ENCODE results near the gene KCNK7. TPM values are rescaled to one million over a fixed set of nuclear protein-coding genes. Genes with fewer than 3 reads are reported as not detected.
A peak's percentile ranks its signal among the peaks of the same experiment; 100 is the strongest.

The KCNK7 gene
- total RNA-seq, 2 donors from 2014 or later = 0.52 to 0.79 TPM

DNA sequence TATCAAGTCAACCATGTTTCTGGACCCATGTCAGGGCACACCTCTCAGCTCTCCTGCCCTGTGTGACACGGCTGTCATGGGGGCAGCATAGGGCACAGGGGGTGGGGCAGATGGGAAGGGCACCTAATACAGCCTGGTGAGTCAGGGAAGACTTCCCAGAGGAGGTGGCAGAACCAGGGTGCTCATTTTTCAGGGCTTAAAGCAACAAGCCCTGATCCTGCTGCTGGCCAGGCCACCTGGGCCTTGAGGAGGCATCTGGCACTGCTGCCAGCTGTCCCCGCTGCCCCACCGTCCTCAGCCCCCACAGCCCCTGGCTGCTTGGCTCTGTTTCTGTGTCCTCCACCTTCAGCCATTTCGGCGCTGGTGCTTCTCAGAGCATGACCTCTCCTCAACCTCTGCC, 14.1 kb upstream of the KCNK7 start:
- H3K36me3 Mint-ChIP-seq (ENCODE audit: low read depth) = peaks cover 96% of the 10 kb centered on the region
- no peaks in the 10 kb centered on the region for H3K9me3 Mint-ChIP-seq
- no peaks in the 10 kb centered on the region for H3K27me3 Mint-ChIP-seq
- H3K4me1 Mint-ChIP-seq = peaks cover 16% of the 10 kb centered on the region
- H3K27ac Mint-ChIP-seq = peak overlapping the region; percentile 97
- ATAC-seq (replicated peaks) = no peak
- peak overlapping the region; percentile 96 for H3K4me3 Mint-ChIP-seq

DNA sequence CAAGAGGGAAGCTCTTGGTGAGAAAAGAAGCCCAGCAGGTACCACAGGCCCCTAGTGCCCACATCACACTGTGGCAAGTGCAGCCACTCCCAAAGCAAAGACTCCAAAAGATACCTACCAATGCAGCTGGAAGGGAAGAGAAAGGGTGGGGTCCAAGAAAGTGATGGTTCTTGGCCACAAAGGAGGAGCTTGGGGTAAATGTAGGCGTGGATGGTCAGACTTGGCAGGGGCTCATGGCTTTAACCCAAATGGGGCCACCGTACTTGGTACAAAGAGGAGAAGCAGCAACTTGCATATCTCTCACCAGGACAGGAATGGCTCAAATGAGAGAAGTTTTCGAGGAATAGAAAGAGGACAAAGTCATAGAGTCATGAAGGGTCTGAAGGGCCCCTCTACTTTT, 13.6 kb upstream of the KCNK7 start:
- H3K4me1 Mint-ChIP-seq = peaks cover 16% of the 10 kb centered on the region
- ATAC-seq (replicated peaks) = no peak

DNA sequence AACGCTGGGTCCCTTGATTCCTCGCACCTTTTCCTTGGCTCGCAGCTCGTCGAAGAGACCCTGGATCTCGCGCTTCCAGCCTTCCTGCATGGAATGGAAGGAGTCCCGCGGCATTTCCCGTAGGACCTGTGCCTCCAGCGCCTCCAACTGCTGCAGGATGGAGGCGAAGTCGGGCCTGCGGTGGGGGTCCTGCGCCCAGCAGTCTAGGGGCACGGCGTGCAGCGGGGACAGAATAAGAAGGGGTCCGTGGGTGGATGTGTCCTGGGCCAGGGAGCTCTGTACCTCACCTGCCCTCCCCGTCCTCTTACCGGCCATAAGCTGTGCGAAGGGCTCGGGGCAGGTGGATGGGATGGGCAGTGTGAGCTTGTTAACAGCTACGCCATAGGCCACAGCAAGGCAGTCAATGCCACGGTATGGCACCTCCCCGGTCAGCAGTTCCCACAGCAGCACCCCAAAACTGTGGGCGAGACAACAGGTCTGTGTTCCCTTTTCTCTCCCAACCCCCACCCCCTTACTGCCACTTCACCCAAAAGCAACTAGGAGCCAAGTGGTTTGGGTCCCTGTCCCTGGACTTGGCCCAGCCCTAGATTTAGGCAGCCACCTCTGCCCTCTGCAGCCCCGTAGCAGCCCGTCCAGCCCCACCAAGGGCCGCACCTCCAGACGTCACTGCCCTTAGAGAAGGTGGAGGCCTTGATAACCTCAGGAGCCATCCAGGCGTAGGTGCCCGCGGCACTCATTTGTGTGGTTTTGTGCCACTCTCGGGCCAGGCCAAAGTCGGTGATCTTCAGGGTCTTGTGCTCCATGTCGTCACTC, 12.2 kb upstream of the KCNK7 start:
- H3K27ac Mint-ChIP-seq = no peak overlapping the region

More for the DNA sequence above, 13.6 kb upstream of the KCNK7 start:
- Mint-ChIP-seq H3K27me3 (no peaks in the 10 kb centered on the region), H3K27ac (peak overlapping the region; percentile 97), H3K4me3 (peak overlapping the region; percentile 96), H3K9me3 (no peaks in the 10 kb centered on the region), H3K36me3 (ENCODE audit: low read depth) (peaks cover 99% of the 10 kb centered on the region)

DNA sequence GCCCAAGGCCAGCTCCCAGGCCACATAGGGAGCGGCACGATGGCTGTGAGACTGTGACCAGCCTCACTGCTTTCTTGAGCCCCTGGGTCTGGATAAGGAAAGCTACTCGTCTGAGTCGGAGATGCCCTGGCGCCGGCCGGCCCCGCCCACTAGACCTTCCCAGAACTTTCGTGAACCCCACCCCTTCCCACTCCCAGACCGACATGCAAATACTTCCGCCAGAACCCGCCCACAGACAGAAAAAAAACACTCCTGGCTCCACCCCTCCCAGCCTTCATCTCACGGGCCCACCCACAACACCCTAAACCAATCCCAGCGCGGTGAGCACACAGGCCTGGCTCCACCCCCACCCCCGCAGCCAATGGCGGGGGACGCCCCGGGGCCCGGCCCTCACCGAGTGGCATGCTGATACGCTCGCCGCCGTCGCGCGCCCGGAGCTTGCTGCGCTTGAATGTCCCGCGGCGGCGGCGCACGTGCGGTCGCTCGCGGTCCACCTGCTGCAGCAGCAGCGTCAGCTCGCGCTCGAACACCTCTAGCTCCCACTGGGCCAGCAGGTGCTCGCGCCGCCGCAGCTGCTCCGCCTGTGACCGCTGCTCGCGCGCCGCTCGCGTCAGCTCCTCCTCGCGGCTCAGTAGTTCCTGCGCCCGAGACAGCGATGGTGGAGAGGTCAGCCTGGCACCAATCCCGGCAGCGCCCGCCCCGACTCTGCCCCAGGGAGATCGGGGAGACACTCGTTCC, 11.4 kb upstream of the KCNK7 start:
- peaks cover 10% of the 10 kb centered on the region for H3K4me1 Mint-ChIP-seq
- peak; percentile 63 for ATAC-seq (replicated peaks)
- no peaks in the 10 kb centered on the region for H3K9me3 Mint-ChIP-seq
- H3K4me3 Mint-ChIP-seq = no peak overlapping the region
- peaks cover 97% of the 10 kb centered on the region for H3K36me3 Mint-ChIP-seq (ENCODE audit: low read depth)
- no peaks in the 10 kb centered on the region for H3K27me3 Mint-ChIP-seq
- H3K27ac Mint-ChIP-seq = no peak overlapping the region

More for the DNA sequence above, 12.2 kb upstream of the KCNK7 start:
- H3K36me3 Mint-ChIP-seq (ENCODE audit: low read depth) = peaks cover 99% of the 10 kb centered on the region
- H3K9me3 Mint-ChIP-seq = no peaks in the 10 kb centered on the region
- no peaks in the 10 kb centered on the region for H3K27me3 Mint-ChIP-seq
- peaks cover 16% of the 10 kb centered on the region for H3K4me1 Mint-ChIP-seq
- ATAC-seq (replicated peaks) = no peak
- no peak overlapping the region for H3K4me3 Mint-ChIP-seq

GRCh38 chr11:65604258-65604657, 8.7 kb upstream of the KCNK7 start:
- H3K4me1 Mint-ChIP-seq = no peaks in the 10 kb centered on the region
- H3K27me3 Mint-ChIP-seq = no peaks in the 10 kb centered on the region
- ATAC-seq (replicated peaks) = no peak
- no peak overlapping the region for H3K27ac Mint-ChIP-seq
- peaks cover 70% of the 10 kb centered on the region for H3K36me3 Mint-ChIP-seq (ENCODE audit: low read depth)
- no peak overlapping the region for H3K4me3 Mint-ChIP-seq
- no peaks in the 10 kb centered on the region for H3K9me3 Mint-ChIP-seq

DNA sequence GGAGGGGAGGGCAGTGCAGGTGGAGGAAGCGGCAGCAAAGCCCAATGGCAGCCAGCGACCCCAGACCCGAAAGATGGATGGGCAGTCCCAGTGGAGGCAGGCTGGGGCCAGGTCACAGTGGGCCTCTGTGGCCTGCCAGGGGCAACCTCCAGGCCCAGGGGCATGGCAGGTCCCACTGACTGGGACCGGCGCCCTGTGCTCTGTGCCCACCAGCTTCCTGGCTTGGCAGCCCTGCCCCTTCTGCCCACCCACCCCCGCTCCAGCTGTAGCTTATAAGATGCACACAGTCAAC, 4.3 kb upstream of the KCNK7 start:
- no peak for ATAC-seq (replicated peaks)
- Mint-ChIP-seq H3K36me3 (ENCODE audit: low read depth) (peaks cover 59% of the 10 kb centered on the region), H3K27ac (no peak overlapping the region), H3K27me3 (no peaks in the 10 kb centered on the region), H3K4me3 (no peak overlapping the region), H3K9me3 (no peaks in the 10 kb centered on the region), H3K4me1 (peaks cover 8% of the 10 kb centered on the region)

DNA sequence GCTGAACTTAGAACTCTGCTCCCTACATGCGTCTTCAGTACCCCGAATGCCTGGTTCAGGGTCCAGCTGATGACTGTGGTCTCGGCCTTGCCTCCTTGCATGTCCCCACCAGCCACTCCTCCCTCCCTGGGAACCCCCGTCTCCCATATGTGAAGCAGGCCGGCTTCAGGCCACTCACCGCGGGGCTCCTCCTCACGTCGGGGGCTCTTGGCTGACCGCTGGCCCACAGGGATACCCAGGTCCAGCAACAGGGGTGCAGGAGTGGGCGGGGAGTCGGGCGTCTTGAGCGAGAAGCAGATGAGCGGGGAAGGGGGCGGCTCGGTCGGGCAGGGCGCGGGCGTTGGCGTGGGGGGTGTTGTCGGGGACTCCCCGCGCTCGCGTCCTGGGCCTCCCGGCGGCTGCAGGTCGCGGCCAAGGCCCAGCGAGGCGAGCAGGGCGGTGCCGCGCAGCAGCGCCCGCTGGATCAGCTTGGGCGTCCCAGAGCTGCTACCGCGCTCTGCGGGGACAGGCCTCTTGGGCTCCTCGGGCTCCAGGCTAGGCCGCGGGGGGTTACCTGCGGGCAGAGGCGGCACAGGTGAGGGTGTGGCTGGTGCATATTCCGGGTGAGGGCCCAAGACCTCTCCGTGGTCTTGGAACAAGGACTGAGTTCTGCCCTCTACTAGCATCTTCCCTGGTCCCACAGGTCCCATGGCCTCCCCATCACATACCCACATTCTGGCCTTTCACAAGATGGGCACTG, 3.8 kb upstream of the KCNK7 start:
- no peak for ATAC-seq (replicated peaks)
- H3K27ac Mint-ChIP-seq = no peak overlapping the region
- peaks cover 54% of the 10 kb centered on the region for H3K36me3 Mint-ChIP-seq (ENCODE audit: low read depth)
- H3K9me3 Mint-ChIP-seq = no peaks in the 10 kb centered on the region
- no peak overlapping the region for H3K4me3 Mint-ChIP-seq
- peaks cover 10% of the 10 kb centered on the region for H3K4me1 Mint-ChIP-seq
- H3K27me3 Mint-ChIP-seq = no peaks in the 10 kb centered on the region

GRCh38 chr11:65598258-65598699, 2.7 kb upstream of the KCNK7 start:
- H3K9me3 Mint-ChIP-seq = no peaks in the 10 kb centered on the region
- ATAC-seq (replicated peaks) = no peak
- no peak overlapping the region for H3K4me3 Mint-ChIP-seq
- H3K27ac Mint-ChIP-seq = no peak overlapping the region
- H3K4me1 Mint-ChIP-seq = peaks cover 10% of the 10 kb centered on the region
- H3K36me3 Mint-ChIP-seq (ENCODE audit: low read depth) = peaks cover 52% of the 10 kb centered on the region
- H3K27me3 Mint-ChIP-seq = no peaks in the 10 kb centered on the region

DNA sequence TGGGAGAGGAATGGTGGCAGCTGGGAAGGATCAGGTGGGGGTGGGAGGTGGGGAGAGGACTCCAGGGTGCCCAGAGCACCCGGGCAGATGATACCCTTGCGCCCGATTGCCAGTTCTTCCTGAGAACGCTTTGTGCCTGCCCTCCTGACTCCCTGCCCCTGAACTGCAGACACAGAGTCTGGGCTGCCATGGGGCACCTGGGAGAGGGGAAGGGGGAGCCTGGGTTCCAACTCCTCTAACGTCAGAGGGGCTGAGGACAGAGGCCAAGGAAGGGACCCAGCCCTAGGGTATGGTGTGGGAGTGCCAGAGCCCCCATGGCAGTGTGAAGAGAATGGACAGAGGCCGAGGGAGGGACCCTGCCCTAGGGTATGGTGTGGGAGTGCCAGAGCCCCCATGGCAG, 920 bp upstream of the KCNK7 start:
- Mint-ChIP-seq H3K27ac (peak overlapping the region; percentile 79), H3K27me3 (no peaks in the 10 kb centered on the region)
- no peak for ATAC-seq (replicated peaks)

GRCh38 chr11:65595131-65595530, 469 bp downstream of the KCNK7 start:
- peak overlapping the region; percentile 63 for H3K27ac Mint-ChIP-seq
- H3K27me3 Mint-ChIP-seq = no peaks in the 10 kb centered on the region
- no peaks in the 10 kb centered on the region for H3K9me3 Mint-ChIP-seq
- H3K4me1 Mint-ChIP-seq = peaks cover 10% of the 10 kb centered on the region
- peaks cover 62% of the 10 kb centered on the region for H3K36me3 Mint-ChIP-seq (ENCODE audit: low read depth)
- no peak for ATAC-seq (replicated peaks)
- H3K4me3 Mint-ChIP-seq = no peak overlapping the region

More for the DNA sequence above, 920 bp upstream of the KCNK7 start:
- peaks cover 10% of the 10 kb centered on the region for H3K4me1 Mint-ChIP-seq
- H3K4me3 Mint-ChIP-seq = no peak overlapping the region
- H3K36me3 Mint-ChIP-seq (ENCODE audit: low read depth) = peaks cover 48% of the 10 kb centered on the region
- no peaks in the 10 kb centered on the region for H3K9me3 Mint-ChIP-seq

DNA sequence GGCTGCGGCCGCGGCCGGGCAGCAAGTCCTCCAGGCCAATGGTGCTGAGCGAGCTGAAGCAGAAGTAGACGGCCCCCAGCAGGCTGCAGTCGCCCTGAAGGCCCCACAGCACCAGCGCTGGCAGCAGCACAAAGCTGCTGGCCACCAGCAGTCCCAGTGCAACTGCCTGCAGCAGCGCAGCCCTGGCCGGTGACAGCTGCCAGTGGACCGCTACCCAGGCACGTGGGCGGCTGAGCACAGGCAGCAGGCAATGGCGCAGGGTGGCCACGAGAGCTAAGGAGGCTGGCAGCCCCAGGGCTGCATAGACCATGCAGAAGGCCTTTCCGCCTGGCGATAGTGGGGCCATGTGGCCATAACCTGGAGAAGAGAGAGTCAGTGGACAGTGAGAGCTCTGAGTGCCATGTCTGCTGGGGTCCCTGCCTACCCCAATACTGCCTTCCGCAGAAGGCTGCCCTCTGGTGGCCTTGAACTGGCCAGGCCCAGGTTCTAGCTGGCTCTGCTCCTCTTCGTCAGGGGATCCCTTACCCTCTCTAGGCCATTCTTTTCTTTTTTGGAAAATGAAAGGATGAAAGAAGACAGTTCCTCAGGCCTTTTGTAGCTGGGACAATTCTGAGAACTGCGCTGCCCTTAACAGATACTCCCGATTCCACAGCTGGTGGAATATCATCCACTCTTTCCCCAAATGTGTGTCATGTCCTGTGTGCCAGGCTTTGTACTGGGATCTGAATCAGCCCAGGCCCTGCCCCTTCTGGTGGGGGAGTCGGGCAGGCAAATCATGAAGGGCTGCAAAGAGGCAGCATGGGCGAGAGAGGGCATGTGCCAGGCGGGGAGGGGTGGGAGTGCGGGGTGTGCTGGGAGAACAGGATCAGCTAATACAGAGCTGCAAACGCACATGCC, 1.8 kb downstream of the KCNK7 start:
- peak; percentile 48 for ATAC-seq (replicated peaks)
- Mint-ChIP-seq H3K4me3 (no peak overlapping the region), H3K9me3 (no peaks in the 10 kb centered on the region), H3K27ac (peak overlapping the region; percentile 36), H3K27me3 (no peaks in the 10 kb centered on the region), H3K36me3 (ENCODE audit: low read depth) (peaks cover 68% of the 10 kb centered on the region), H3K4me1 (peaks cover 10% of the 10 kb centered on the region)

DNA sequence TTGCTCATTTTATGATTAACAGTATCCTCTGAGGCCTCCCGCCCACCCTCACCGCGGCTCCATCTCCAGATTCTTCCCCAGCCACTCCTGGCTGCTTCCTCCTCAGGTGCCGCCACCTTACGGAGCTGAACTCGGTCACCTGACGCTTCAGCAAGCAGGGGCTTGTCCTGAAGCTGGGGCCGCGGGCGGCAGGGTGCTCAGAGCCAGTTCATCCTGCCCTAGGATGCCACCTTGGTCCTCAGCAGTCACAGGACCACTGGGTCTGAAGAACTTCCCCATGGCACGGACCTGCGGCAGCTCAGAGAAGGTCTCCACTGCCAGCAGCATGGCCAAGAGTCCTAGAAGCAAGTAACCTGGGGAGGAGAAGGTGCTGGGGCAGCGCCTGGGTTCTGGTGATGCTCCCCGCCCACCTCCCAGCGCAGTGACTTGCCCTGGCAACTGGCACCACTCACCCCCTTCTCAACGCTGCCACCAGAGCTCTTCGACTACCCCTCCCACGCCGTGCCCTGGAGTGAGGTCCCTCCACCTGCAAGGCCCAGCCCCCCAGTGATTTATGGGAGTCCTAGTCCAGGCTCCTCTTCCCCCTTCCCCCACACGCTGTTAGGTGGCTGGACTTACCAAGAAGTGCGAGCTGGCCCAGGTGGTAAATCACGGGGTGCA, 2.6 kb downstream of the KCNK7 start:
- ATAC-seq (replicated peaks) = no peak
- no peaks in the 10 kb centered on the region for H3K27me3 Mint-ChIP-seq
- peaks cover 17% of the 10 kb centered on the region for H3K4me1 Mint-ChIP-seq
- H3K9me3 Mint-ChIP-seq = no peaks in the 10 kb centered on the region
- peaks cover 68% of the 10 kb centered on the region for H3K36me3 Mint-ChIP-seq (ENCODE audit: low read depth)
- H3K4me3 Mint-ChIP-seq = no peak overlapping the region
- H3K27ac Mint-ChIP-seq = no peak overlapping the region

- peaks cover 22% of the 10 kb centered on the region for H3K4me1 Mint-ChIP-seq
- no peak for ATAC-seq (replicated peaks)
- H3K27ac Mint-ChIP-seq = no peak overlapping the region
- no peak overlapping the region for H3K4me3 Mint-ChIP-seq
- H3K27me3 Mint-ChIP-seq = no peaks in the 10 kb centered on the region
- no peaks in the 10 kb centered on the region for H3K9me3 Mint-ChIP-seq
- H3K36me3 Mint-ChIP-seq (ENCODE audit: low read depth) = peaks cover 68% of the 10 kb centered on the region
These were observed 3.4 kb downstream of the KCNK7 start for GRCh38 chr11:65591939-65592857.
